Measurements from ENCODE around the gene ADA.

ADA gene

DNA sequence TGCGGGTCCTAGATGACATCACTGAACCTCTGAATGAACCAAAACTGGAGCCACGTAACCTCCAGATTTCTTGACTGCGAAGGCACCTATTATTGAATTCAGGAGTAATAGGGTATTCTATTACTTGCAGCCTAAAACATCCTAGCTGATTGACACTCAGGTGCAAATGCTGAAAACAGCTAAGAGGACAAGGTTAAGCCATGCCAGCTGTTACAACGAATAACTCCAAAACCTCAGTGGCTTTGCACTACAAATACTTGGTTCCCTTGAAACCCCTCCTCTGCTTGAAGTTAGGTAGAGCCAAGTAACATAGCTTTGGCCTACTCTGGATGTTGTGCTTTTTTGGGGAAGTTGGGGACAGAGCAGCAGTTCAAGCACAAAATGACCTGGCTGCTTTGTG, 42.7 kb upstream of the ADA start:
- H3F3A ChIP-seq (ENCODE audit: low read depth): no peaks in the 10 kb centered on the region

DNA sequence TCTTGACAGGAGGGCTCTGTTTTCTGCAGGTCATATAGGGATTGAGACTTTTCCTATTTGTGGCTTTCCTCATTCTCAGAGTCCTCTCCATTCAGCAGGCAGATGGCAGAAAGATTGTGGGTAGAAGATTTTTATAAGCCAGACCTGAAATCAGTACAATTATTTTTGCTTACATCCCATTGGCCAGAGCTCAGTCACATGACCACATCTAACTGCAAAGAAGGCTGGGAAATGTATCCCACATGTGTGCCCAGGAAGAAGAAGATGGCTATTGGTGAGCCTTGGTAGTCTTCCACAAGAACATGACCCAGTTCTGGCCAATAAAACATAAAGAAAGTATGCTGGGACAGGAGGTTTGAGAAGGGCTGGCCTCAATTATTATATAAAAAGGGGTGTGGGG, 42.1 kb upstream of the ADA start:
- no peak overlapping the region for H3K4me2 ChIP-seq (ENCODE audit: low read depth, low read length, poor library complexity, severe bottlenecking)
- H3K9ac ChIP-seq (ENCODE audit: low read depth, low read length, poor library complexity, severe bottlenecking): no peak overlapping the region
- no peaks in the 10 kb centered on the region for H3K36me3 ChIP-seq (ENCODE audit: insufficient read depth, low read length)
- H3K9me2 ChIP-seq (replicated peaks; ENCODE audit: low read depth, low read length): no peaks in the 10 kb centered on the region
- H4K20me1 ChIP-seq (ENCODE audit: insufficient read depth, low read length, poor library complexity, severe bottlenecking): no peaks in the 10 kb centered on the region
- H3K27me3 ChIP-seq (ENCODE audit: insufficient read depth, low read length, poor library complexity, severe bottlenecking): no peaks in the 10 kb centered on the region
- no peak overlapping the region for H3K4me3 ChIP-seq (ENCODE audit: low read length, poor library complexity, severe bottlenecking)
- no peaks in the 10 kb centered on the region for H3K79me2 ChIP-seq (ENCODE audit: insufficient read depth, low read length)
- no peak for TF ChIP-seq EZH2phosphoT487 (IDR thresholded peaks at IDR 0.05; ENCODE audit: borderline replicate concordance)
- TF ChIP-seq, protein P1, sequence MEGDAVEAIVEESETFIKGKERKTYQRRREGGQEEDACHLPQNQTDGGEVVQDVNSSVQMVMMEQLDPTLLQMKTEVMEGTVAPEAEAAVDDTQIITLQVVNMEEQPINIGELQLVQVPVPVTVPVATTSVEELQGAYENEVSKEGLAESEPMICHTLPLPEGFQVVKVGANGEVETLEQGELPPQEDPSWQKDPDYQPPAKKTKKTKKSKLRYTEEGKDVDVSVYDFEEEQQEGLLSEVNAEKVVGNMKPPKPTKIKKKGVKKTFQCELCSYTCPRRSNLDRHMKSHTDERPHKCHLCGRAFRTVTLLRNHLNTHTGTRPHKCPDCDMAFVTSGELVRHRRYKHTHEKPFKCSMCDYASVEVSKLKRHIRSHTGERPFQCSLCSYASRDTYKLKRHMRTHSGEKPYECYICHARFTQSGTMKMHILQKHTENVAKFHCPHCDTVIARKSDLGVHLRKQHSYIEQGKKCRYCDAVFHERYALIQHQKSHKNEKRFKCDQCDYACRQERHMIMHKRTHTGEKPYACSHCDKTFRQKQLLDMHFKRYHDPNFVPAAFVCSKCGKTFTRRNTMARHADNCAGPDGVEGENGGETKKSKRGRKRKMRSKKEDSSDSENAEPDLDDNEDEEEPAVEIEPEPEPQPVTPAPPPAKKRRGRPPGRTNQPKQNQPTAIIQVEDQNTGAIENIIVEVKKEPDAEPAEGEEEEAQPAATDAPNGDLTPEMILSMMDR (conservative IDR thresholded peaks at IDR 0.05; ENCODE audit: low read length): no peak
- H3K9me3 ChIP-seq (ENCODE audit: insufficient read depth, low read depth, low read length): no peaks in the 10 kb centered on the region
- no peaks in the 10 kb centered on the region for H3F3A ChIP-seq (ENCODE audit: low read depth)
- H3K4me1 ChIP-seq (ENCODE audit: insufficient read depth, low read length, poor library complexity, severe bottlenecking): peaks cover 5% of the 10 kb centered on the region
- H2AFZ ChIP-seq (ENCODE audit: low read length): no peak overlapping the region

More for the DNA sequence above, 42.7 kb upstream of the ADA start:
- Histone ChIP-seq H3K9me2 (replicated peaks; ENCODE audit: low read depth, low read length) (no peaks in the 10 kb centered on the region), H3K79me2 (ENCODE audit: insufficient read depth, low read length) (no peaks in the 10 kb centered on the region), H3K27me3 (ENCODE audit: insufficient read depth, low read length, poor library complexity, severe bottlenecking) (no peaks in the 10 kb centered on the region), H4K20me1 (ENCODE audit: insufficient read depth, low read length, poor library complexity, severe bottlenecking) (no peaks in the 10 kb centered on the region), H2AFZ (ENCODE audit: low read length) (no peak overlapping the region), H3K4me2 (ENCODE audit: low read depth, low read length, poor library complexity, severe bottlenecking) (no peak overlapping the region), H3K9ac (ENCODE audit: low read depth, low read length, poor library complexity, severe bottlenecking) (no peak overlapping the region), H3K9me3 (ENCODE audit: insufficient read depth, low read depth, low read length) (no peaks in the 10 kb centered on the region), H3K4me1 (ENCODE audit: insufficient read depth, low read length, poor library complexity, severe bottlenecking) (peaks cover 5% of the 10 kb centered on the region), H3K36me3 (ENCODE audit: insufficient read depth, low read length) (no peaks in the 10 kb centered on the region), H3K4me3 (ENCODE audit: low read length, poor library complexity, severe bottlenecking) (no peak overlapping the region)
- TF ChIP-seq EZH2phosphoT487 (IDR thresholded peaks at IDR 0.05; ENCODE audit: borderline replicate concordance): no peak
- TF ChIP-seq, protein P1 (conservative IDR thresholded peaks at IDR 0.05; ENCODE audit: low read length): no peak

DNA sequence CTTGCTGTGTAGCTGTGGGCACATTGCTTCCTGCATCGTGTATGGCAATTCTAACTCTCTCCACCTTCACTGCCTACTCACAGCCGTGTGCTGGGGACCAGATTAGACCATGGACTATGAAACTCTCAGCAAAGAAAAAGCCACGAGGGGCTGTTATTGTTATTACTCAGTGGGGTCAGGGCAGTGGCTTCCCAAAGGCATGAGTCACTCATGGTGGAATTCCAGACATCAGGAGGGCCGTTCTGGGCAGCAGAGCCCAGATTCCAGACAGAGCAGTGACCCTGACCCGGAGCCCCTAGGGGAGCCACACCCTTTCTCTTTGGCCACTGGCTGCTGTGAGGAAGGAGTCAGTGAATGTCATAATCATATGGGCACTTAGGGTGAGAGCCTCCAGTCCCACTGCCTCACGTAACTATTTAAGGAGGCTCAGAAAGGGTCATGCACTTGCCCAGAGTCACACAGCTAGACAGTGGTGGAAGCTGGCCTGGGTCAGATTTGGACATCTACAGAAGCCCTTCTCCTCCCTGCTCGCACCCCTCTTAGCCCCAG, 41.5 kb upstream of the ADA start:
- H3K4me2 ChIP-seq (ENCODE audit: low read depth, low read length, poor library complexity, severe bottlenecking): no peak overlapping the region

More for the DNA sequence above, 41.5 kb upstream of the ADA start:
- no peak overlapping the region for H3K9ac ChIP-seq (ENCODE audit: low read depth, low read length, poor library complexity, severe bottlenecking)
- no peaks in the 10 kb centered on the region for H3F3A ChIP-seq (ENCODE audit: low read depth)
- TF ChIP-seq, protein P1 (conservative IDR thresholded peaks at IDR 0.05; ENCODE audit: low read length): no peak
- TF ChIP-seq EZH2phosphoT487 (IDR thresholded peaks at IDR 0.05; ENCODE audit: borderline replicate concordance): no peak
- peaks cover 5% of the 10 kb centered on the region for H3K4me1 ChIP-seq (ENCODE audit: insufficient read depth, low read length, poor library complexity, severe bottlenecking)
- no peaks in the 10 kb centered on the region for H3K9me2 ChIP-seq (replicated peaks; ENCODE audit: low read depth, low read length)
- H3K27me3 ChIP-seq (ENCODE audit: insufficient read depth, low read length, poor library complexity, severe bottlenecking): no peaks in the 10 kb centered on the region
- H4K20me1 ChIP-seq (ENCODE audit: insufficient read depth, low read length, poor library complexity, severe bottlenecking): no peaks in the 10 kb centered on the region
- H3K4me3 ChIP-seq (ENCODE audit: low read length, poor library complexity, severe bottlenecking): no peak overlapping the region
- no peaks in the 10 kb centered on the region for H3K9me3 ChIP-seq (ENCODE audit: insufficient read depth, low read depth, low read length)
- no peaks in the 10 kb centered on the region for H3K79me2 ChIP-seq (ENCODE audit: insufficient read depth, low read length)
- H3K36me3 ChIP-seq (ENCODE audit: insufficient read depth, low read length): no peaks in the 10 kb centered on the region
- no peak overlapping the region for H2AFZ ChIP-seq (ENCODE audit: low read length)
